HG02938 (cell line): ENCODE data around the gene UNC80.

Experiments
- ATAC-seq: cut with Tn5 transposase; IDR thresholded peaks from one replicate; pipeline ENCODE4 v1.9.1; 2021; ENCODE audit warnings: mild to moderate bottlenecking, moderate library complexity; ENCODE audit not compliant: unreplicated experiment

The UNC80 gene

GRCh38 chr2:210009126-210009525 lies 237.5 kb downstream of the UNC80 start:
- ATAC-seq = no peak

- no peak for ATAC-seq
These were observed 238.3 kb downstream of the UNC80 start for GRCh38 chr2:210009896-210010295.

- ATAC-seq = no peak
These were observed 248.5 kb downstream of the UNC80 start for GRCh38 chr2:210020138-210020537.

- no peak for ATAC-seq
These were observed 251.2 kb downstream of the UNC80 start for GRCh38 chr2:210022824-210023223.

GRCh38 chr2:210027608-210028007 lies 256.0 kb downstream of the UNC80 start:
- ATAC-seq = no peak

GRCh38 chr2:210028178-210028577 lies 256.5 kb downstream of the UNC80 start:
- no peak for ATAC-seq

- no peak for ATAC-seq
These were observed 262.6 kb downstream of the UNC80 start for GRCh38 chr2:210034087-210034683.

- ATAC-seq = no peak
These were observed 264.0 kb downstream of the UNC80 start for GRCh38 chr2:210035679-210036078.

GRCh38 chr2:210038078-210038477 lies 266.4 kb downstream of the UNC80 start:
- no peak for ATAC-seq

GRCh38 chr2:210046851-210047500 lies 275.3 kb downstream of the UNC80 start:
- no peak for ATAC-seq
